IPS-11a (cell line): ENCODE measurements around the gene ISLR2.
A peak's percentile ranks its signal among the peaks of the same experiment; 100 is the strongest.

Experiments
- H3K4me3 ChIP-seq: one replicate; pipeline ENCODE4 v1.5.1; 2013; ENCODE audit warnings: low read depth, low read length, control low read depth

The ISLR2 gene

GRCh38 chr15:74127954-74128784, 2.2 kb upstream of the ISLR2 start:
- peak overlapping the region; percentile 10 for H3K4me3 ChIP-seq

- no peak overlapping the region for H3K4me3 ChIP-seq
These were observed 1.4 kb upstream of the ISLR2 start for GRCh38 chr15:74128785-74129585.

GRCh38 chr15:74129586-74130154, 716 bp upstream of the ISLR2 start:
- peak overlapping the region; percentile 13 for H3K4me3 ChIP-seq

- no peak overlapping the region for H3K4me3 ChIP-seq
These were observed 652 bp downstream of the ISLR2 start for GRCh38 chr15:74130849-74131627.

GRCh38 chr15:74131628-74132413, 1.4 kb downstream of the ISLR2 start:
- H3K4me3 ChIP-seq, result no peak overlapping the region

GRCh38 chr15:74132681-74133651, 2.6 kb downstream of the ISLR2 start:
- H3K4me3 ChIP-seq, result no peak overlapping the region

- no peak overlapping the region for H3K4me3 ChIP-seq
These were observed 3.5 kb downstream of the ISLR2 start for GRCh38 chr15:74133694-74134386.

GRCh38 chr15:74134387-74135027, 4.1 kb downstream of the ISLR2 start:
- no peak overlapping the region for H3K4me3 ChIP-seq

- H3K4me3 ChIP-seq, result no peak overlapping the region
These were observed 4.7 kb downstream of the ISLR2 start for GRCh38 chr15:74135041-74135565.

- no peak overlapping the region for H3K4me3 ChIP-seq
These were observed 6.1 kb downstream of the ISLR2 start for GRCh38 chr15:74136540-74136813.

GRCh38 chr15:74136814-74137536, 6.6 kb downstream of the ISLR2 start:
- no peak overlapping the region for H3K4me3 ChIP-seq

GRCh38 chr15:74137537-74137894, 7.1 kb downstream of the ISLR2 start:
- no peak overlapping the region for H3K4me3 ChIP-seq

GRCh38 chr15:74138642-74139041, 8.3 kb downstream of the ISLR2 start:
- no peak overlapping the region for H3K4me3 ChIP-seq

- no peak overlapping the region for H3K4me3 ChIP-seq
These were observed 11.2 kb downstream of the ISLR2 start for GRCh38 chr15:74141591-74141990.

GRCh38 chr15:74144153-74144775, 13.9 kb downstream of the ISLR2 start:
- no peak overlapping the region for H3K4me3 ChIP-seq

GRCh38 chr15:74146277-74146800, 16.0 kb downstream of the ISLR2 start:
- H3K4me3 ChIP-seq, result no peak overlapping the region

GRCh38 chr15:74147051-74147450, 16.7 kb downstream of the ISLR2 start:
- no peak overlapping the region for H3K4me3 ChIP-seq
